Measurements from ENCODE around the gene PGM1.

- no peak for TF ChIP-seq CTCF (IDR thresholded peaks at IDR 0.05)
- no peak for TF ChIP-seq EP300 (IDR thresholded peaks at IDR 0.05)
- TF ChIP-seq POLR2AphosphoS5 (IDR thresholded peaks at IDR 0.05), result no peak
These were observed 8.7 kb downstream of the PGM1 start for GRCh38 chr1:63601912-63602311.

All from stomach (tissue), 4 donors.